HG03066 (cell line): ENCODE measurements around the gene SPEN.
"Not testable (repeated sequence)": the region's sequence is repeated elsewhere in the genome, so short reads cannot be mapped to it uniquely, and the experiment has no call there.

Experiments
- ATAC-seq: cut with Tn5 transposase; IDR thresholded peaks from one replicate; pipeline ENCODE4 v1.9.1; 2021; ENCODE audit warnings: low read depth; ENCODE audit not compliant: unreplicated experiment

The SPEN gene

GRCh38 chr1:15847100-15847892, at the start of gene SPEN:
Gene SPEN, plus strand, starts transcription at chr1:15847707. Its CDS starts 361 bp downstream, at chr1:15848068.
- ATAC-seq = peak; percentile 55

GRCh38 chr1:15799004-15799867, 48.3 kb upstream of the SPEN start:
- no peak for ATAC-seq

- no peak for ATAC-seq
Measured at GRCh38 chr1:15799928-15800835, 47.3 kb upstream of the SPEN start.

GRCh38 chr1:15802234-15802965, 45.1 kb upstream of the SPEN start:
- no peak for ATAC-seq

GRCh38 chr1:15803380-15803779, 44.1 kb upstream of the SPEN start:
- no peak for ATAC-seq

- no peak for ATAC-seq
Measured at GRCh38 chr1:15804060-15804459, 43.4 kb upstream of the SPEN start.

GRCh38 chr1:15807121-15807520, 40.4 kb upstream of the SPEN start:
- no peak for ATAC-seq

- not testable (repeated sequence) for ATAC-seq
Measured at GRCh38 chr1:15807549-15807948, 40.0 kb upstream of the SPEN start, which contains the start of gene UQCRHL. Gene UQCRHL, minus strand, starts transcription at chr1:15807649. Its CDS starts 0 bp downstream, at chr1:15807649.

GRCh38 chr1:15808955-15809354, 38.6 kb upstream of the SPEN start:
- no peak for ATAC-seq

- ATAC-seq = no peak
Measured at GRCh38 chr1:15810073-15810472, 37.4 kb upstream of the SPEN start.

GRCh38 chr1:15816674-15817073, 30.8 kb upstream of the SPEN start:
- no peak for ATAC-seq

- ATAC-seq = no peak
Measured at GRCh38 chr1:15820478-15820877, 27.0 kb upstream of the SPEN start.

GRCh38 chr1:15825800-15826199, 21.7 kb upstream of the SPEN start:
- ATAC-seq = no peak

- no peak for ATAC-seq
Measured at GRCh38 chr1:15826810-15827507, 20.5 kb upstream of the SPEN start.

GRCh38 chr1:15827567-15827966, 19.9 kb upstream of the SPEN start:
- not testable (repeated sequence) for ATAC-seq

- not testable (repeated sequence) for ATAC-seq
Measured at GRCh38 chr1:15828931-15829330, 18.6 kb upstream of the SPEN start.

- no peak for ATAC-seq
Measured at GRCh38 chr1:15830258-15830657, 17.2 kb upstream of the SPEN start.

- ATAC-seq = no peak
Measured at GRCh38 chr1:15833069-15833679, 14.3 kb upstream of the SPEN start.
